HG02870 (cell line): ENCODE results near the gene SPRR2G.
"Not testable (repeated sequence)": the region's sequence is repeated elsewhere in the genome, so short reads cannot be mapped to it uniquely, and the experiment has no call there.

Experiments used
- ATAC-seq: cut with Tn5 transposase; IDR thresholded peaks from one replicate; pipeline ENCODE4 v1.9.1; 2021; ENCODE audit warnings: mild to moderate bottlenecking, moderate library complexity; ENCODE audit not compliant: unreplicated experiment

Gene SPRR2G

DNA sequence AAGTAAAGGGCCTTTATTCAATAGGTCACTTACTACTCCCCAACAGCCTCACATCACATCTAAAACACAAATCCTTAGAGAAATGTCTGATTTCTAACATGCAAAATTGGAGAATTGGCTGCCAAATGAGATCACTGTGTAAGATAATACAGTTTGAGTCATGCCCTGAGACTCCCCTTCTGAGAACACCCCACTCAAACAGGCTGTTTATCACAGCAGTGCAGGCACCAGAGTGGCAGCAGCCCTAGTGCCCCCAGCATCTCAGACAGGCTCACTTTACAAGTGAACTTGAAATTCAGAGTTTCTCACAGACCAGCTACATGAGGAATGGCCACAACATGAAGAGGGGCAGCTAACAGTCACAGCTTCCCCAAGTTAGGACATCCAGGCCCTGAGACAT is 35.4 kb downstream of the SPRR2G start:
- ATAC-seq: not testable (repeated sequence)

DNA sequence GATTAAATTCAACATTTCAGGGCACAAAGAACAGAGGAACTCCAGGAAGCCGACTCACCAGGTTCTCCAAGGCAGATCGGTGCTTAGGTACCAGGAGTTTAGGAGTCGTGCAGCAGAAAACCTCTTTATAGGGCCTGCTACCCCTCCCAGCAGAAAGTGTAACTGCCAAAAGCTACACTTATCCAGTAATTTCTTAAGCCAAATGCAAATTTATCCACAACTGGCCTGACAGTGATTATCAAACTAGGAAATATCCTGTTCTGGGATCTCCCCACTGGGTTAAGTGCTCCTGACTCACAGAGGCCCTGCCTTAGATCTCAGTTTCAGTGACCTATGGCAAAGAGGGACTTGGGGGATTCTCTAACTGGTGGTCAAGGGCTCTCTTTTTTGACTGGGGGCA is 37.3 kb downstream of the SPRR2G start, which contains the start of gene SPRR2F:
Gene SPRR2F (minus strand): TSS at position 101 of the 400 bp plus-strand sequence. CDS start 783 bp downstream, outside the sequence.
- no peak for ATAC-seq

- not testable (repeated sequence) for ATAC-seq
These were observed 38.2 kb downstream of the SPRR2G start for GRCh38 chr1:153112454-153112853.

DNA sequence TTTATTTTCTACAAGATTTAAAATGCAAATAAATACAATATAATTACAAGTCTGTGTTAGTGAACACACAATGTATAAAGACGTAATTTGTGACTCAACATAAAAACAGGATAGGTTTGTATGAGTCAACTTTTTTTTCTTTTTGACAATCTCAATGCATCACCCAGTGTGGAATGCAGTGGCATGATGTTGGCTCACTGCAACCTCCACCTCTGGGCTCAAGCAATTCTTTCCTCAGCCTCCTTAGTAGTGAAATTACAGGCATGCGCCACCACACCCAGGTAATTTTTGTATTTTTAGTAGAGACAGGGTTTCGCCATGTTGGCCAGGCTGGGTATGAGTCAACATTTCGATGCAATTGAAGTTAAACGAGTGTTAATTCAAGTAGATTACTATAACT is 50.4 kb downstream of the SPRR2G start:
- no peak for ATAC-seq
